ENCODE results near the gene AXL.
"Not testable (repeated sequence)": the region's sequence is repeated elsewhere in the genome, so short reads cannot be mapped to it uniquely, and the experiment has no call there.

Gene AXL

DNA sequence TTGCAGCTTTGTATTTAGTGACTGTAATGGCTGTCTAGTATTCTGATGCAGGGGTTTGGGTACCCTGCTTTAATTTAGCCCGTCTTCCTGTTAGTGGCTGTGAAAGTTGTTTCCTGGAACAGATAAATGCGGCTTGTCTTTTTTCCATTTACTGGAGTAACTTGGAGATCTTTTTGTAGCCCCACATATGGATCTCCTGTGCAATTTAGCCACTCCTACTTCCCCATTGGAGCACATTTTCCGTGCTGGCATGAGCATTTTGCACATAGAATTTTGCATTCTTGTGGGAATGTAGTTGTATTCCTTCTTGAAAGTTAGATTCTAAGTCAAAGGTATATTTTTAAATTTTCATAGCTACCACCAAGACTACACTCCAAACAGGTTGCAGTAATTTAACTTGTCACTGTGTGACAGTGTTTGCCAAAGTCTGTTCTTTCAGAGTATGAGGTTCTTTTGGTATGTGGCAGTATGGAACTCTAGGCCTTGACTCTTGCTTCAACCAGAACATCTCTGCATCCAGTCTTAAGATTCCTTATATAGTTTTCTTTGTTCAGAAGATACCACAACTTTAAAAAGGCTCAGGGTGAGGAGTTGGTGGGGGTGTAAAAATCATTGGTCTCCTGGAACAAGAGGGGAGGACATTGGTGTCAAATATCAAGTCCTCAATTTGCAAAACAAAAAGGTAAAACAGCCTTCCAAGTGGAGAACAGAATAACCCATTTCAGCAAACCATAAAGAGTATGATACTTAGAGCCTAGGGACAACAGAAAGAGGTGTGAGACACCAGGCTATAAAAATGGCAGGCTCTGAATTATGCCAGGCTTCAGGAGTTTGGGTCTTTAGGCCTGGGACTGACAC, 69.9 kb downstream of the AXL start:
- H3K36me3 ChIP-seq (ENCODE audit: control insufficient read depth, insufficient read depth, low read length): peaks cover 99% of the 10 kb centered on the region
- H3K4me1 ChIP-seq (ENCODE audit: control insufficient read depth, insufficient read depth, low read length, poor library complexity, severe bottlenecking): no peaks in the 10 kb centered on the region
- H3K9me3 ChIP-seq (ENCODE audit: control insufficient read depth, low read length): no peaks in the 10 kb centered on the region
- H3K4me3 ChIP-seq (ENCODE audit: extremely low read depth, insufficient read depth, low read length, poor library complexity, severe bottlenecking): no peak overlapping the region
- no peak overlapping the region for H3K27ac ChIP-seq (ENCODE audit: low read depth, low read length, severe bottlenecking)
- 100% methylated on average over 2 of the region's 3 CpGs; no CpG with 5 or more reads in 1 of the 2 experiments for WGBS, 2 experiments (ENCODE audit: insufficient coverage in 2 of 2)

GRCh38 chr19:41289814-41290213, 70.8 kb downstream of the AXL start:
- WGBS, 2 experiments (ENCODE audit: insufficient coverage in 2 of 2): 95 to 98% methylated on average over 6 to 7 of the region's 8 CpGs
- peaks cover 99% of the 10 kb centered on the region for H3K36me3 ChIP-seq (ENCODE audit: control insufficient read depth, insufficient read depth, low read length)
- H3K4me3 ChIP-seq (ENCODE audit: extremely low read depth, insufficient read depth, low read length, poor library complexity, severe bottlenecking); H3K9me3 ChIP-seq (ENCODE audit: control insufficient read depth, low read length); H3K4me1 ChIP-seq (ENCODE audit: control insufficient read depth, insufficient read depth, low read length, poor library complexity, severe bottlenecking); H3K27ac ChIP-seq (ENCODE audit: low read depth, low read length, severe bottlenecking): not testable (repeated sequence)

DNA sequence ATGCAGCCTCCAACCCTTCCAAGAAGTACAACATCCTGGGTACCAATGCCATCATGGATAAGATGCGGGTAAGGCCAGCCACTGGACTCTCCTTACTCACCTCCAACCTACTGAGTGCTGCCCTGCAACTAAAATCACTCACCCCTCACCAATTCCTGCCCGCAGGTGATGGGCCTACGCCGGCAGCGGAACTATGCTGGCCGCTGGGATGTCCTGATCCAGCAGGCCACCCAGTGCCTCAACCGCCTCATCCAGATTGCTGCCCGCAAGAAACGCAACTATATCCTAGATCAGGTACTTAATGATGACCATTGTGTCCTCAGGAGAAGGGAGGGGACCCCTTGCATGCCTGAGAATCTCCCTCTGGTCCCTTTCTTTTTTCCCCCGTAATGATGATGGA, 75.4 kb downstream of the AXL start:
- no peaks in the 10 kb centered on the region for H3K9me3 ChIP-seq (ENCODE audit: control insufficient read depth, low read length)
- H3K36me3 ChIP-seq (ENCODE audit: control insufficient read depth, insufficient read depth, low read length): peaks cover 100% of the 10 kb centered on the region
- H3K4me3 ChIP-seq (ENCODE audit: extremely low read depth, insufficient read depth, low read length, poor library complexity, severe bottlenecking): no peak overlapping the region
- H3K4me1 ChIP-seq (ENCODE audit: control insufficient read depth, insufficient read depth, low read length, poor library complexity, severe bottlenecking): peaks cover 14% of the 10 kb centered on the region
- no peak overlapping the region for H3K27ac ChIP-seq (ENCODE audit: low read depth, low read length, severe bottlenecking)
- WGBS, 2 experiments (ENCODE audit: insufficient coverage in 2 of 2): 95 to 98% methylated on average over 9 of the region's 10 CpGs

DNA sequence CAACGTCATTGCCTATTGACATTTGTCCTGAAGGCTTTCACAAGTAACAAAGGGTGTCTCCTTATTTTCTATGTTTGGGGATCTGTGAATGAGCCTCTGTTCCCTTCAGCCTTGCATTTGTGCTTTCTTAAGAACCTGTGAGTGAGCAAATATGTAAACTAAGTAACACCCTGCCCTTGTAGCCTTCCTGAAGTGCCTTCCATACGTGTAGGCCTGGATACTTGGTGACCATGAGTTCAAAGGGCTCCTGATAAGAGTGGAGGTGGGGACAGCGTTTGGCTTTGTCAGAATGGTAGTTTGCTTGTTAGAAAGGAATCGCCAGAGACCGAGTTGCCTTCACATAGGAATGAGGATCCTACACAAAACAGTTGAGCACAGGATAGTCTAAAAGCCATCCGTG, 76.5 kb downstream of the AXL start:
- H3K4me1 ChIP-seq (ENCODE audit: control insufficient read depth, insufficient read depth, low read length, poor library complexity, severe bottlenecking): peaks cover 14% of the 10 kb centered on the region
- H3K27ac ChIP-seq (ENCODE audit: low read depth, low read length, severe bottlenecking): no peak overlapping the region
- WGBS, 2 experiments (ENCODE audit: insufficient coverage in 2 of 2): 91 to 92% methylated on average over 5 to 6 of the region's 6 CpGs
- H3K9me3 ChIP-seq (ENCODE audit: control insufficient read depth, low read length): no peaks in the 10 kb centered on the region
- no peak overlapping the region for H3K4me3 ChIP-seq (ENCODE audit: extremely low read depth, insufficient read depth, low read length, poor library complexity, severe bottlenecking)
- H3K36me3 ChIP-seq (ENCODE audit: control insufficient read depth, insufficient read depth, low read length): peaks cover 100% of the 10 kb centered on the region

DNA sequence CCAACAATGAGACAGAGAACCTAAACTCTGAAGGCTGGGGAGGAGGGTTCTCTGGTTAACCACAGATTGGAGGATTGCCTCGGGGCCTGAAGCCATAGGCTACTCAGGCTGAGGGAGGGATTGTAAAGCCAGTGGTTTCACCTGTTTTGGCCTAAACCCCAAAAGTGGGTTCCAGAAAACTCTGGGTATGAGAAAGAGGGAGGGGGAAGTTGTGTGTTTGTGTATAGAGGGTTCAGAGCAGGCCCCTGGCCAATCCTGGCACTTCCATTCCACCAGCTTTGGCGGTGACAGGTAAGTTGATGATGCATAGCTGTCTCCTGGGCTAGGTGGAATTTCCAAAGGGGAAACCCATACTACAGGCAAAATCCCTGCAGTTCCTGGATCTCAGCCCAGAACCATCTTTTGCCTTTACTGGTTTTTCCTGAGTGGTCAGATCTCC, 77.4 kb downstream of the AXL start:
- H3K27ac ChIP-seq (ENCODE audit: low read depth, low read length, severe bottlenecking): peak overlapping the region; percentile 91
- H3K36me3 ChIP-seq (ENCODE audit: control insufficient read depth, insufficient read depth, low read length): peaks cover 100% of the 10 kb centered on the region
- 80 to 100% methylated on average over 1 of the region's 2 CpGs for WGBS, 2 experiments (ENCODE audit: insufficient coverage in 2 of 2)

DNA sequence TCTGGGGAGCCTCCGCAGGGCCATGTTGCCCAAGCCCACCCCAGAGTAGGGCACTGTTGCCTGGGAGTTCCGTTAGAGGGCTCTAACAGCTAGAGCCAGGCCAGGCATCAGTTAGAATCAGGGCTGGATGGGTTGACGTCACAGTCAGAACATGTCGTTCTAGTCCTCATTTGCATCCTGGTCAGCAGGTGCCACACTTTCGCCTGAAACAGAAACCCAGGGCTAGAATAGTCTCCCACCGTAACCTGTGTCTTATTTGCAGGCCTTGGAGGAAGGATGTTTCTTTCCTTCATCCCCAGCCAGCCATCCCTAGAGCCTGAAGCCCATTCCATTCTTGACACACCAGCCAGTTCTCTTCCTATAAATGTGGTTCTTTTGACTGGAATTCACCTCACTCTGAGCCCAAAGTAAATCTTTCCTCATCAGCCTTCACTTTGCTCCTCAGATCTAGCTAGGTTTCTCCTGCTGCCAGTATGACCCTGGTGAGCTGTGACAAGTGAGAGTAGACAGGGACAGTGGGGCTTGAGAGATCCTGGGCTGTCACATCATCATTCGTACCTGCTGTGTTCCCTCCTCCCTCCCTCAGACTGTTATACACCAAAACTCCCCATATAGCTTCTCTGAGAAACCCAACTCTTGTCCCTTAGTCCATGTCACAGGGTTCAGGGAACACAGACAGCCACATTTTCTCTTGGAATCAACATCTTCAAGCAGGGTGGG, 78.8 kb downstream of the AXL start:
- WGBS, 2 experiments (ENCODE audit: insufficient coverage in 2 of 2): 91 to 94% methylated on average over 5 to 6 of the region's 7 CpGs
- Histone ChIP-seq H3K27ac (ENCODE audit: low read depth, low read length, severe bottlenecking) (peak overlapping the region; percentile 91), H3K4me3 (ENCODE audit: extremely low read depth, insufficient read depth, low read length, poor library complexity, severe bottlenecking) (no peak overlapping the region), H3K9me3 (ENCODE audit: control insufficient read depth, low read length) (no peaks in the 10 kb centered on the region), H3K4me1 (ENCODE audit: control insufficient read depth, insufficient read depth, low read length, poor library complexity, severe bottlenecking) (peaks cover 14% of the 10 kb centered on the region), H3K36me3 (ENCODE audit: control insufficient read depth, insufficient read depth, low read length) (peaks cover 100% of the 10 kb centered on the region)

More for the DNA sequence above, 77.4 kb downstream of the AXL start:
- peaks cover 14% of the 10 kb centered on the region for H3K4me1 ChIP-seq (ENCODE audit: control insufficient read depth, insufficient read depth, low read length, poor library complexity, severe bottlenecking)
- no peaks in the 10 kb centered on the region for H3K9me3 ChIP-seq (ENCODE audit: control insufficient read depth, low read length)
- no peak overlapping the region for H3K4me3 ChIP-seq (ENCODE audit: extremely low read depth, insufficient read depth, low read length, poor library complexity, severe bottlenecking)

DNA sequence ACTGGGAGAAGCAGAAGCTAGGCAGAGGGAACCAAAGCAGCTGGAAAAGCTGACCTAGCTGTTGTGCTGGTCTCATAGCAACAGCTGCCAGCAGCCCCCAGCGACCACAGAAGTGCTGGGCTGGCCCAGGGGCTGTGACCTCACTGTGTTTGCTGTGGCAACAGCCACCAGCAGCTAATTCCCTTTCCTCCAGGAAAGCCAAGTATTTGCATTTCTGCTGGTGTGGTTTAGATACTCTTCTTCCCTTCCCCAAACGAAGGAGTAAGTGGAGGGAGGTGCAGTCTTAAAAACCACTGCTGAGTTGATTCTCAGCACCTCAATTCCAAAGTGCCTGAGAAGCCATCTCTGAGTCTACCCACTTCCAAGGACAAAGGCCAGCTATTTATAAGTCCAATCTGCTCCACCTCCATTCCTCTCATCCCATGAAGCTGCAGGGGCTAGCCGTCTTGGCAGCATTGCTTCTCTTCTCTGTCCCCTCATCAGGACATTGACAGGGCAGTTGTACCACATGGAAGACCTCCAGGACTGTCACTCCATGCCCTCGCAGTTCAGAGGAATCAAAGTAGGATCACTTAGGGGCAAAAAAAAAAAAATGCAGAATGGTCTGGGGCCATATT, 79.4 kb downstream of the AXL start:
- Histone ChIP-seq H3K27ac (ENCODE audit: low read depth, low read length, severe bottlenecking) (peak overlapping the region; percentile 91), H3K4me3 (ENCODE audit: extremely low read depth, insufficient read depth, low read length, poor library complexity, severe bottlenecking) (no peak overlapping the region), H3K9me3 (ENCODE audit: control insufficient read depth, low read length) (no peaks in the 10 kb centered on the region), H3K36me3 (ENCODE audit: control insufficient read depth, insufficient read depth, low read length) (peaks cover 100% of the 10 kb centered on the region), H3K4me1 (ENCODE audit: control insufficient read depth, insufficient read depth, low read length, poor library complexity, severe bottlenecking) (peaks cover 14% of the 10 kb centered on the region)
- WGBS, 2 experiments (ENCODE audit: insufficient coverage in 2 of 2): 81 to 88% methylated on average over 1 to 2 of the region's 4 CpGs

DNA sequence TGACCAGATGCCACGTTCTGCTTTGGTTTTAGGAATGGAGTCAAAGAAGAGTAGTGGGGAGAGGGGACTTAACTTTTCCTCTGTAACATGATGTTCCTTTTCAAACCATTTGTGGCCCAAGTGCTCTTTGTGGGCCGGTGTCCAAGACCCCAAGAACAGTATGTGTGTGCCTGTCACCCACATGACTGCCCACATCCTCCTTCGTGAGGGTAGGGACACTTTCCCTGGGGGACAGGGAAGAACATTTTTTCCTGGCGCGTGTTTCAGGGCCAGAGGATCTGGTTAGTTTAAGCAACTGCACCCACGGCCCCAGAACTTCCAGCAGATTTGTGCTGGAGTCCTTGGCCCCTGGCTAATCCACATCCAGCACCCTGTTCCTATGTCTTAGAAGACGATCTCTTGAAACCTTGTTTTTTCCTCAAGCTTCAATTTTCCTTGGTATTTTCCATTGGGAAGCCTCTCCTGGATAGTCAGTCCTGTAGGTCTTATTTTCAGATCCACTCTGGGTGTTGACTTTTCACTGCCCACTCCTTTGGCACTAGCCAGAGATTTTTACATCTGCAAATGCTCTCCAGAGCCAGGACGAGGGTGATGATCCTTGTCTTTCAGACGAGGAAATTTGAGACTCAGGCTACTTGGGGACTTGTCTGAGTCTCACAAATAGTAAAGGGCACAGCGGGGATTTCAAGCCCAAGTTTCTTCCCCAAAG, 80.2 kb downstream of the AXL start:
- Histone ChIP-seq H3K9me3 (ENCODE audit: control insufficient read depth, low read length) (no peaks in the 10 kb centered on the region), H3K4me1 (ENCODE audit: control insufficient read depth, insufficient read depth, low read length, poor library complexity, severe bottlenecking) (peaks cover 14% of the 10 kb centered on the region), H3K27ac (ENCODE audit: low read depth, low read length, severe bottlenecking) (peak overlapping the region; percentile 91), H3K36me3 (ENCODE audit: control insufficient read depth, insufficient read depth, low read length) (peaks cover 100% of the 10 kb centered on the region), H3K4me3 (ENCODE audit: extremely low read depth, insufficient read depth, low read length, poor library complexity, severe bottlenecking) (no peak overlapping the region)
- WGBS, 2 experiments (ENCODE audit: insufficient coverage in 2 of 2): 93 to 96% methylated on average over 7 to 9 of the region's 10 CpGs

- Histone ChIP-seq H3K4me3 (ENCODE audit: extremely low read depth, insufficient read depth, low read length, poor library complexity, severe bottlenecking) (no peak overlapping the region), H3K9me3 (ENCODE audit: control insufficient read depth, low read length) (no peaks in the 10 kb centered on the region), H3K4me1 (ENCODE audit: control insufficient read depth, insufficient read depth, low read length, poor library complexity, severe bottlenecking) (peaks cover 14% of the 10 kb centered on the region), H3K36me3 (ENCODE audit: control insufficient read depth, insufficient read depth, low read length) (peaks cover 100% of the 10 kb centered on the region), H3K27ac (ENCODE audit: low read depth, low read length, severe bottlenecking) (peak overlapping the region; percentile 91)
- 95 to 98% methylated on average over 4 of the region's 4 CpGs for WGBS, 2 experiments (ENCODE audit: insufficient coverage in 2 of 2)
Observed at GRCh38 chr19:41299755-41300089, 80.7 kb downstream of the AXL start.

DNA sequence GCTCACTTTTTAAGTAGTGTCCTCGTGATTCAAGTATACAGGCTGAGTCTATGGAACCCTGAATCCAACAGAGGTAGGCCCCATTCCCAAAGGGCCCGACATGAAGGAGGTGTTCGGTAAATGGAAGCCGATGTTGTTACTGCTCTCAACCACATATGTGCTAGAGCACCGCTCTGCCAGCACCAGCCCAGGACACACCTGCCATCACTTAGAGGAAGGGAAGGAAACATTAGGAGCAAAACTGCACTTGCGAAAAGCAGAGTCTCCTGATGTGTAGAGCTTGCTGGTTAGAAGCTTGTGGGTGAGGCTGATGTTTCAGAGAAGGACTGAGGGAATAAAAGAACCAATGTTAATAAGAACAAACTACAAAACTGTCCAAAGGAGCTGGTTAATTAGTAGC, 81.5 kb downstream of the AXL start:
- Histone ChIP-seq H3K4me1 (ENCODE audit: control insufficient read depth, insufficient read depth, low read length, poor library complexity, severe bottlenecking) (peaks cover 14% of the 10 kb centered on the region), H3K36me3 (ENCODE audit: control insufficient read depth, insufficient read depth, low read length) (peaks cover 100% of the 10 kb centered on the region), H3K27ac (ENCODE audit: low read depth, low read length, severe bottlenecking) (no peak overlapping the region), H3K4me3 (ENCODE audit: extremely low read depth, insufficient read depth, low read length, poor library complexity, severe bottlenecking) (no peak overlapping the region), H3K9me3 (ENCODE audit: control insufficient read depth, low read length) (no peaks in the 10 kb centered on the region)
- 100% methylated on average over 4 to 5 of the region's 6 CpGs for WGBS, 2 experiments (ENCODE audit: insufficient coverage in 2 of 2)

Measured in mesodermal cell (in vitro differentiated cells).